ENCODE measurements around the gene HUNK. TPM values are rescaled to one million over a fixed set of nuclear protein-coding genes. Genes with fewer than 3 reads are reported as not detected.

HUNK gene
- total and polyA plus RNA-seq, 2 experiments from 2014 or later, result 1.6 to 5.1 TPM

DNA sequence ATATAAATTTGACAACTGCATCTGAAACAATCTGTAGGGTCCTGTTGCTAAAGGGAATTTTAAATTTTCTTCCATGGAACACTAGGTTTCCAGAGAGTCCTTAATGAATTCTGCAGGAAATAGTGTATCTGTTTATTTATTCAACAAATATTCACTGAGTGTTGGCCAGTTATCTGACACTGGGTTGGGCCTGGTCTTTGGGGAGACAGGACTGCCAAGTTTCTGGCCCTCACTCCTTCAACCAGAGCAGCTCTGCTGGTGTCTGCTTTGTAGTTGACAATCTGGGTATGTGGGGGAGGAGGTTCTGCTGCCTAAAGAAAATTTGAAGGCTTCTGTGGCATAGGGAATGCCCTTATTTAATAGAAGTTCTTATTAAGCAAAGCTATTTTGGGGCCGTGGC, 26.1 kb upstream of the HUNK start:
- no peaks in the 10 kb centered on the region for H3K27me3 ChIP-seq (ENCODE audit: insufficient read depth)
- no peaks in the 10 kb centered on the region for H3K36me3 ChIP-seq (ENCODE audit: insufficient read depth)
- DNase-seq (ENCODE audit: low spot score) (no peak), ATAC-seq (no peak)
- no peaks in the 10 kb centered on the region for H3F3A ChIP-seq (replicated peaks; ENCODE audit: low read depth)
- H2AFZ ChIP-seq, result no peak overlapping the region
- H3K79me2 ChIP-seq (replicated peaks; ENCODE audit: insufficient read depth), result no peaks in the 10 kb centered on the region
- Mint-ChIP-seq H3K4me1 (peaks cover 12% of the 10 kb centered on the region), H3K4me3 (no peak overlapping the region), H3K27me3 (ENCODE audit: insufficient read depth, low read depth, poor library complexity) (peaks cover 2% of the 10 kb centered on the region), H3K27ac (no peak overlapping the region), H3K9me3 (no peaks in the 10 kb centered on the region), H3K36me3 (ENCODE audit: low read depth) (no peaks in the 10 kb centered on the region)
- no peak overlapping the region for H3K27ac ChIP-seq (ENCODE audit: low read depth)
- TF ChIP-seq EZH2 (IDR thresholded peaks at IDR 0.05; ENCODE audit: low read depth, unreplicated experiment) (no peak), NANOG (IDR thresholded peaks at IDR 0.05; ENCODE audit: borderline replicate concordance) (no peak), POLR2AphosphoS5 (IDR thresholded peaks at IDR 0.05; ENCODE audit: low read depth) (no peak), STAT1 (IDR thresholded peaks at IDR 0.05; ENCODE audit: unreplicated experiment) (no peak), ZNF331 (CRISPR knock-in tag; IDR thresholded peaks at IDR 0.05; ENCODE audit: low read depth) (no peak), ZNF114 (CRISPR knock-in tag; IDR thresholded peaks at IDR 0.05) (no peak), EZH2phosphoT487 (IDR thresholded peaks at IDR 0.05; ENCODE audit: unreplicated experiment) (no peak), JUNB (IDR thresholded peaks at IDR 0.05; ENCODE audit: unreplicated experiment) (no peak)
- TF ChIP-seq, protein P1, sequence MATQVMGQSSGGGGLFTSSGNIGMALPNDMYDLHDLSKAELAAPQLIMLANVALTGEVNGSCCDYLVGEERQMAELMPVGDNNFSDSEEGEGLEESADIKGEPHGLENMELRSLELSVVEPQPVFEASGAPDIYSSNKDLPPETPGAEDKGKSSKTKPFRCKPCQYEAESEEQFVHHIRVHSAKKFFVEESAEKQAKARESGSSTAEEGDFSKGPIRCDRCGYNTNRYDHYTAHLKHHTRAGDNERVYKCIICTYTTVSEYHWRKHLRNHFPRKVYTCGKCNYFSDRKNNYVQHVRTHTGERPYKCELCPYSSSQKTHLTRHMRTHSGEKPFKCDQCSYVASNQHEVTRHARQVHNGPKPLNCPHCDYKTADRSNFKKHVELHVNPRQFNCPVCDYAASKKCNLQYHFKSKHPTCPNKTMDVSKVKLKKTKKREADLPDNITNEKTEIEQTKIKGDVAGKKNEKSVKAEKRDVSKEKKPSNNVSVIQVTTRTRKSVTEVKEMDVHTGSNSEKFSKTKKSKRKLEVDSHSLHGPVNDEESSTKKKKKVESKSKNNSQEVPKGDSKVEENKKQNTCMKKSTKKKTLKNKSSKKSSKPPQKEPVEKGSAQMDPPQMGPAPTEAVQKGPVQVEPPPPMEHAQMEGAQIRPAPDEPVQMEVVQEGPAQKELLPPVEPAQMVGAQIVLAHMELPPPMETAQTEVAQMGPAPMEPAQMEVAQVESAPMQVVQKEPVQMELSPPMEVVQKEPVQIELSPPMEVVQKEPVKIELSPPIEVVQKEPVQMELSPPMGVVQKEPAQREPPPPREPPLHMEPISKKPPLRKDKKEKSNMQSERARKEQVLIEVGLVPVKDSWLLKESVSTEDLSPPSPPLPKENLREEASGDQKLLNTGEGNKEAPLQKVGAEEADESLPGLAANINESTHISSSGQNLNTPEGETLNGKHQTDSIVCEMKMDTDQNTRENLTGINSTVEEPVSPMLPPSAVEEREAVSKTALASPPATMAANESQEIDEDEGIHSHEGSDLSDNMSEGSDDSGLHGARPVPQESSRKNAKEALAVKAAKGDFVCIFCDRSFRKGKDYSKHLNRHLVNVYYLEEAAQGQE (IDR thresholded peaks at IDR 0.05; ENCODE audit: unreplicated experiment), result no peak
- TF ChIP-seq, protein P2, sequence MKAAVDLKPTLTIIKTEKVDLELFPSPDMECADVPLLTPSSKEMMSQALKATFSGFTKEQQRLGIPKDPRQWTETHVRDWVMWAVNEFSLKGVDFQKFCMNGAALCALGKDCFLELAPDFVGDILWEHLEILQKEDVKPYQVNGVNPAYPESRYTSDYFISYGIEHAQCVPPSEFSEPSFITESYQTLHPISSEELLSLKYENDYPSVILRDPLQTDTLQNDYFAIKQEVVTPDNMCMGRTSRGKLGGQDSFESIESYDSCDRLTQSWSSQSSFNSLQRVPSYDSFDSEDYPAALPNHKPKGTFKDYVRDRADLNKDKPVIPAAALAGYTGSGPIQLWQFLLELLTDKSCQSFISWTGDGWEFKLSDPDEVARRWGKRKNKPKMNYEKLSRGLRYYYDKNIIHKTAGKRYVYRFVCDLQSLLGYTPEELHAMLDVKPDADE (IDR thresholded peaks at IDR 0.05), result no peak
- TF ChIP-seq, protein P3, sequence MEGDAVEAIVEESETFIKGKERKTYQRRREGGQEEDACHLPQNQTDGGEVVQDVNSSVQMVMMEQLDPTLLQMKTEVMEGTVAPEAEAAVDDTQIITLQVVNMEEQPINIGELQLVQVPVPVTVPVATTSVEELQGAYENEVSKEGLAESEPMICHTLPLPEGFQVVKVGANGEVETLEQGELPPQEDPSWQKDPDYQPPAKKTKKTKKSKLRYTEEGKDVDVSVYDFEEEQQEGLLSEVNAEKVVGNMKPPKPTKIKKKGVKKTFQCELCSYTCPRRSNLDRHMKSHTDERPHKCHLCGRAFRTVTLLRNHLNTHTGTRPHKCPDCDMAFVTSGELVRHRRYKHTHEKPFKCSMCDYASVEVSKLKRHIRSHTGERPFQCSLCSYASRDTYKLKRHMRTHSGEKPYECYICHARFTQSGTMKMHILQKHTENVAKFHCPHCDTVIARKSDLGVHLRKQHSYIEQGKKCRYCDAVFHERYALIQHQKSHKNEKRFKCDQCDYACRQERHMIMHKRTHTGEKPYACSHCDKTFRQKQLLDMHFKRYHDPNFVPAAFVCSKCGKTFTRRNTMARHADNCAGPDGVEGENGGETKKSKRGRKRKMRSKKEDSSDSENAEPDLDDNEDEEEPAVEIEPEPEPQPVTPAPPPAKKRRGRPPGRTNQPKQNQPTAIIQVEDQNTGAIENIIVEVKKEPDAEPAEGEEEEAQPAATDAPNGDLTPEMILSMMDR (conservative IDR thresholded peaks at IDR 0.05; ENCODE audit: low read depth in 2 of 2), result no peak
- H4K20me1 ChIP-seq (replicated peaks; ENCODE audit: insufficient read depth), result no peaks in the 10 kb centered on the region
- no peak overlapping the region for H3K4me2 ChIP-seq
- H3K4me3 ChIP-seq, result no peak overlapping the region
- H3K4me1 ChIP-seq (ENCODE audit: insufficient read depth), result peaks cover 16% of the 10 kb centered on the region; the same call in 1 of the 2 replicates
- peaks cover 9% of the 10 kb centered on the region; the same call in 1 of the 2 replicates for H3K9me2 ChIP-seq (ENCODE audit: insufficient read depth)
